H9 (cell line): ENCODE data around the gene ITGA11. TPM values are rescaled to one million over a fixed set of nuclear protein-coding genes. Genes with fewer than 3 reads are reported as not detected.

Experiments used
- DNase-seq: peaks from one replicate; pipeline ENCODE4 v3.0.0-alpha.2; 2017
- H2AFZ ChIP-seq: one replicate; pipeline ENCODE4 v1.6.1; 2013; ENCODE audit warnings: mild to moderate bottlenecking, low read length, control low read depth, moderate library complexity
- H2AK5ac ChIP-seq: 2 replicates; pipeline ENCODE4 v1.6.1; 2013; ENCODE audit warnings: low read length, control low read depth, mixed read lengths; ENCODE audit not compliant: insufficient read length
- H2BK120ac ChIP-seq: one replicate; pipeline ENCODE4 v1.6.1; 2013; ENCODE audit warnings: low read depth, mild to moderate bottlenecking, low read length, control low read depth, inconsistent platforms; ENCODE audit not compliant: poor library complexity, severe bottlenecking
- H2BK12ac ChIP-seq: 2 replicates; pipeline ENCODE4 v1.6.1; 2013; ENCODE audit warnings: low read length, control low read depth, mixed read lengths, low read depth; ENCODE audit not compliant: insufficient read length
- H2BK15ac ChIP-seq: 2 replicates; pipeline ENCODE4 v1.6.1; 2013; ENCODE audit warnings: low read depth, low read length, control low read depth
- H2BK20ac ChIP-seq: one replicate; pipeline ENCODE4 v1.6.1; 2013; ENCODE audit warnings: low read depth, mild to moderate bottlenecking, low read length, control low read depth, inconsistent platforms; ENCODE audit not compliant: poor library complexity, severe bottlenecking
- H2BK5ac ChIP-seq: 2 replicates; pipeline ENCODE4 v1.6.1; 2013; ENCODE audit warnings: low read length, control low read depth, mixed read lengths; ENCODE audit not compliant: insufficient read length
- H3K14ac ChIP-seq: 2 replicates; pipeline ENCODE4 v1.6.1; 2013; ENCODE audit warnings: low read length, control low read depth; ENCODE audit not compliant: insufficient read depth
- H3K18ac ChIP-seq: 2 replicates; pipeline ENCODE4 v1.6.1; 2013; ENCODE audit warnings: low read depth, mild to moderate bottlenecking, mixed read lengths, low read length, control low read depth; ENCODE audit not compliant: insufficient read length
- H3K23ac ChIP-seq: 2 replicates; pipeline ENCODE4 v1.6.1; 2013; ENCODE audit warnings: low read length, control low read depth, mixed read lengths, low read depth; ENCODE audit not compliant: insufficient read length
- H3K23me2 ChIP-seq: 2 replicates; pipeline ENCODE4 v1.6.1; 2013; ENCODE audit warnings: low read depth, mild to moderate bottlenecking, mixed read lengths, low read length, control low read depth; ENCODE audit not compliant: insufficient read length, poor library complexity, severe bottlenecking
- H3K27ac ChIP-seq: 2 replicates; pipeline ENCODE4 v1.5.1; 2013; ENCODE audit warnings: low read length, control low read depth, mixed read lengths, low read depth; ENCODE audit not compliant: insufficient read length
- H3K27me3 ChIP-seq: 2 replicates; pipeline ENCODE4 v1.6.1; 2013; ENCODE audit warnings: low read length, control low read depth, inconsistent platforms; ENCODE audit not compliant: insufficient read depth
- H3K4ac ChIP-seq: 2 replicates; pipeline ENCODE4 v1.6.1; 2013; ENCODE audit warnings: low read depth, mild to moderate bottlenecking, control low read depth, inconsistent platforms, low read length, moderate library complexity
- H3K4me1 ChIP-seq: 2 replicates; pipeline ENCODE4 v1.6.1; 2013; ENCODE audit warnings: low read length, control low read depth, inconsistent platforms; ENCODE audit not compliant: insufficient read depth
- H3K4me2 ChIP-seq: 2 replicates; pipeline ENCODE4 v1.6.1; 2013; ENCODE audit warnings: low read length, control low read depth, mixed read lengths; ENCODE audit not compliant: insufficient read length, insufficient read depth
- H3K56ac ChIP-seq: 2 replicates; pipeline ENCODE4 v1.6.1; 2013; ENCODE audit warnings: low read depth, mild to moderate bottlenecking, mixed read lengths, low read length, control low read depth; ENCODE audit not compliant: insufficient read length
- H3K79me1 ChIP-seq: 2 replicates; pipeline ENCODE4 v1.6.1; 2013; ENCODE audit warnings: low read depth, mild to moderate bottlenecking, moderate library complexity, low read length, control low read depth, inconsistent platforms; ENCODE audit not compliant: insufficient read depth, poor library complexity, severe bottlenecking
- H3K79me2 ChIP-seq: 2 replicates; pipeline ENCODE4 v1.6.1; 2013; ENCODE audit warnings: low read length, control low read depth, inconsistent platforms; ENCODE audit not compliant: insufficient read depth
- H3K9ac ChIP-seq: 2 replicates; pipeline ENCODE4 v1.6.1; 2013; ENCODE audit warnings: low read length, control low read depth, mixed read lengths; ENCODE audit not compliant: insufficient read length; ENCODE audit errors: extremely low read depth
- H3K9me3 ChIP-seq: one replicate; pipeline ENCODE4 v1.6.1; 2013; ENCODE audit warnings: low read depth, low read length, inconsistent platforms; ENCODE audit not compliant: control insufficient read depth
- H3T11ph ChIP-seq: one replicate; pipeline ENCODE4 v1.6.1; 2013; ENCODE audit warnings: mild to moderate bottlenecking, low read length, control low read depth, inconsistent platforms
- H4K20me1 ChIP-seq: one replicate; pipeline ENCODE4 v1.6.1; 2013; ENCODE audit not compliant: control insufficient read depth, insufficient read length, insufficient read depth
- H4K5ac ChIP-seq: 2 replicates; pipeline ENCODE4 v1.6.1; 2013; ENCODE audit warnings: low read depth, mild to moderate bottlenecking, mixed read lengths, low read length, control low read depth; ENCODE audit not compliant: insufficient read length
- H4K8ac ChIP-seq: replicated peaks from 2 replicates; pipeline ENCODE4 v1.6.1; 2013; ENCODE audit warnings: low read length, control low read depth, mixed read lengths, low read depth; ENCODE audit not compliant: insufficient read length
- H4K91ac ChIP-seq: 2 replicates; pipeline ENCODE4 v1.6.1; 2013; ENCODE audit warnings: low read depth, mild to moderate bottlenecking, moderate library complexity, mixed read lengths, low read length, control low read depth; ENCODE audit not compliant: insufficient read length
- H3K27ac Mint-ChIP-seq, 3 experiments: 2 replicates in 2 of 3; 3 replicates in 1 of 3; pipeline ENCODE4 v1.8.0; 2020 to 2021; ENCODE audit warnings: mixed read lengths in 3 of 3, mild to moderate bottlenecking in 1 of 3, moderate library complexity in 1 of 3
- H3K27me3 Mint-ChIP-seq: 2 replicates; pipeline ENCODE4 v1.8.0; 2021; ENCODE audit warnings: low read depth, mild to moderate bottlenecking, moderate library complexity, mixed read lengths
- H3K36me3 Mint-ChIP-seq, 3 experiments: 2 replicates in 2 of 3; 3 replicates in 1 of 3; pipeline ENCODE4 v1.8.0; 2020 to 2021; ENCODE audit warnings: low read depth in 3 of 3, mixed read lengths in 3 of 3; ENCODE audit not compliant: insufficient read depth in 1 of 3
- H3K4me1 Mint-ChIP-seq, 2 experiments: 2 replicates each; pipeline ENCODE4 v1.8.0; 2020; ENCODE audit warnings: mixed read lengths in 2 of 2
- H3K4me3 Mint-ChIP-seq, 2 experiments: 2 replicates in 1 of 2; 3 replicates in 1 of 2; pipeline ENCODE4 v1.8.0; 2020 to 2021; ENCODE audit warnings: mild to moderate bottlenecking in 2 of 2, mixed read lengths in 2 of 2, moderate library complexity in 1 of 2
- H3K9me3 Mint-ChIP-seq, 2 experiments: 2 replicates in 1 of 2; 3 replicates in 1 of 2; pipeline ENCODE4 v1.8.0; 2020; ENCODE audit warnings: mild to moderate bottlenecking in 2 of 2, mixed read lengths in 2 of 2, moderate library complexity in 1 of 2
- CTCF ChIP-seq: fragments of 200-600 bp; sonication (generic); conservative IDR thresholded peaks from 3 replicates; pipeline ENCODE4 v1.8.0; 2021; ENCODE audit warnings: antibody characterized with exemption, mild to moderate bottlenecking
- WGBS: extraction: QIAGEN DNeasy Blood & Tissue Kit; methylation state at CpG from one replicate; pipeline ENCODE4 v1.1.7; 2013; ENCODE audit warnings: missing lambda C conversion rate, low lambda C conversion rate, mixed read lengths; ENCODE audit not compliant: insufficient read length; ENCODE audit errors: extremely low coverage; 5-methylcytosine and 5-hydroxymethylcytosine counted together
- total RNA-seq: library from RNA; stranded (reverse); gene quantifications from 2 replicates; pipeline ENCODE4 v1.2.1, GENCODE V29; 2021

ITGA11 gene
- total RNA-seq, 1 experiment from 2014 or later, result 0.07 TPM

GRCh38 chr15:68259883-68260282 lies 172.1 kb downstream of the ITGA11 start:
- Histone ChIP-seq H3K9ac (no peak overlapping the region), H2BK12ac (no peak overlapping the region), H3K9me3 (no peaks in the 10 kb centered on the region), H4K5ac (no peak overlapping the region), H2BK20ac (no peak overlapping the region), H3K23me2 (no peaks in the 10 kb centered on the region), H3K14ac (no peak overlapping the region), H3K4me1 (peaks cover 7% of the 10 kb centered on the region; the same call in 1 of the 2 replicates), H2BK15ac (no peak overlapping the region), H3T11ph (no peak overlapping the region), H2AFZ (no peak overlapping the region), H4K91ac (no peak overlapping the region), H3K79me1 (no peaks in the 10 kb centered on the region), H3K23ac (no peak overlapping the region), H3K27ac (no peak overlapping the region), H2BK120ac (no peak overlapping the region), H4K8ac (no peak overlapping the region), H3K27me3 (no peaks in the 10 kb centered on the region), H3K18ac (no peak overlapping the region), H2BK5ac (no peak overlapping the region), H3K4ac (no peak overlapping the region), H4K20me1 (no peaks in the 10 kb centered on the region), H3K4me2 (no peak overlapping the region), H2AK5ac (no peak overlapping the region), H3K56ac (no peak overlapping the region), H3K79me2 (no peaks in the 10 kb centered on the region)
- DNase-seq, result no peak
- H3K27ac Mint-ChIP-seq, result no peak overlapping the region
- H3K27me3 Mint-ChIP-seq, result no peaks in the 10 kb centered on the region; the same call in 1 of the 2 replicates
- H3K36me3 Mint-ChIP-seq, result peaks cover 0 to 2% (median 0%) of the 10 kb centered on the region in 3 experiments; a peak in 3 of 7 replicates
- no peak overlapping the region for H3K4me3 Mint-ChIP-seq
- H3K9me3 Mint-ChIP-seq, result peaks cover 0 to 3% of the 10 kb centered on the region in 2 experiments; a peak in 1 of 5 replicates
- WGBS, result no CpG with 5 or more reads among the region's 2 CpGs
- H3K4me1 Mint-ChIP-seq, result peaks cover 35 to 42% of the 10 kb centered on the region in 2 experiments
- TF ChIP-seq CTCF, result no peak
